ENCODE measurements around the gene LIAS.
"Not testable (repeated sequence)": the region's sequence is repeated elsewhere in the genome, so short reads cannot be mapped to it uniquely, and the experiment has no call there.

Gene LIAS

DNA sequence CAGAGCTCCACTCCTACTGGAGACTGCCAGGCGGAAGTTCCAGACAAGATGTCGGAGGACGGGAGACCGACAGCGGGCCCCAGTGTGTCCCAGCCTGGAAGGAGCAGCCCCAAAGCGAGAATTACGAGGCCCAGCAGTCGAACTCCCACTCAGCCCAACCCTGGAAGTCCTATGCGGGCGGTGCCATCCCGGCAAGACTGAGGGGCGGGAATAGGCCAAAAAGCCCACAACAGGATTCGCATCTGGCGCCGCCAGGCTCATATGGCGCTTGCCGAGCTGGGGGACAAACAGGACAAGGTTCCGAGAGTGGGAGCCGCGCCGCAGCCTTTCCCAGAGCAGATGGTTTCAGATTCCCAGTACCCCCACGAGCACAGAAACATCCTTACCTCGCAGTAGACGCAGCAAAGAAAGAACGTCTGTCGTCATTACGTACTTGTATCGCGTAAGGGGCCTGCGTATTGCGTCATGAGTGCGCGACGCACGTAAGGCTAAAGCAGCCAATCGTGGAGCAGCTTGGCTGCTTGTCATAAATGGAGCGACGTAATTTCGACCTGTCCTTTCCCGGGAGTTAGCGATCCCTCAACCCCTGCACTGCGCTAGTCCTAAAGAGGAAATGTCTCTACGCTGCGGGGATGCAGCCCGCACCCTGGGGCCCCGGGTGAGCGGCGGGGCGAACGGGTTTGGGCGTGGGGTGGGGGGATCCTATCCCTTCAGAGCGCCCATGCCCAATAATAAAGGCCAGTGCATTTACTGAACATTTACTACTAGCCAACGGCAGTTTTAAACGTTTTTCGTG lies at the start of gene LIAS, which contains the start of gene RPL9:
Gene LIAS (plus strand): TSS at position 552 of the 796 bp plus-strand sequence. CDS start 62 bp downstream, at position 614.
Gene RPL9 (minus strand): TSS at position 418 of the 796 bp plus-strand sequence. CDS start 483 bp downstream, outside the sequence.
- DNase-seq: peak; percentile 77

DNA sequence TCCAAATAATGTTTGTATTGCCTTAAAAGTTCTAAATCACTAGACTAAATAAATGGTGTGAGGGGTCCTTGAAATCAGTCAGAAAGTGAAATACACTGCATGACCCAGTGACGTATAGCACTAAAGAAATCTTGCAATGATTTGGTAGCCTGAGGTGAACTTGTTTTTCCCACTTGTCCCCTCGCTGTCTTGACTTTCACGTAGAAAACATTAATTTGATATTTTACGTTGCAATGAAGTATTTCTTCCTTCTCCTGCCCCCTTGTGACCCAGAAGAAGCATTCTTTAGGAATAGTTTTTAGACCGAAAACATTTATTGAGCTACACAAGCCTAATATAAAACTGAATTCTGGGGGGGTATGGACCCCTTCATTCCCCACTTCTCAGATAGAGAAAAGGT lies 48.4 kb upstream of the LIAS start:
- DNase-seq: no peak

DNA sequence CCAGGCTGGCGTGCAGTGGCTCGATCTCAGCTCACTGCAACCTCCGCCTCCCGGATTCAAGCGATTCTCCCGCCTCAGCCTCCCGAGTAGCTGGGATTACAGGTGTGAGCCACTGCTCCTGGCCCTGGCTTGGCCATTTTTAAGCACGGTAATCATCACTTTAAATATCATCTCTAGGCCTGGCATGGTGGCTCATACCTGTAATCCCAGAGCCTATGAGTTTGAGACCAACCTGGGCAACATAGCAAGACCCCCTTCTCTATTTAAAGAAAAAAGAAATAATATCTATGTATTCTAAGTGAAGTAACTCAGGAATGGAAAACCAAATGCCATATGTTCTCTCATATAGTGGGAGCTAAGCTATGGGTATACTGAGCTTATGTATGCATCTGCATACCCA lies 47.3 kb upstream of the LIAS start:
- not testable (repeated sequence) for DNase-seq

- DNase-seq: no peak
Observed at GRCh38 chr4:39415678-39416283, 43.1 kb upstream of the LIAS start.

DNA sequence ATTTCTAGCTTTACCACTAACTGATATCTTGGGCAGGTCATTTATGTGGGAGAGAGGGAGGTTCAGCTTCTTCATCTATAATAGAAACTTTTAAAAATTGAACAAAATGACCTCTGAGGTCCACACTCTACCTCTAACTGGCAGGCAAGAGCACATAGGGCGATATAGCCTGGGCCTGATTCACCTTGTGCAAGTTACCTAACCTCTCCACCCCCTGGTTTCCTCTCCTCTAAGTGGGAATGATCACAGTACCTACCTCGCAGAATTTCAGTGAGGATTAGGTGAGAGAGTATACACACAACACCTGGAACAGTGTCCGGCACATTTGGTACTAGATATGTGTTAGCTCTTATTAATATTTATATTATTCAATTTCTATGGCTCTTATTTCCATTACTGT lies 36.6 kb upstream of the LIAS start:
- DNase-seq: no peak

DNA sequence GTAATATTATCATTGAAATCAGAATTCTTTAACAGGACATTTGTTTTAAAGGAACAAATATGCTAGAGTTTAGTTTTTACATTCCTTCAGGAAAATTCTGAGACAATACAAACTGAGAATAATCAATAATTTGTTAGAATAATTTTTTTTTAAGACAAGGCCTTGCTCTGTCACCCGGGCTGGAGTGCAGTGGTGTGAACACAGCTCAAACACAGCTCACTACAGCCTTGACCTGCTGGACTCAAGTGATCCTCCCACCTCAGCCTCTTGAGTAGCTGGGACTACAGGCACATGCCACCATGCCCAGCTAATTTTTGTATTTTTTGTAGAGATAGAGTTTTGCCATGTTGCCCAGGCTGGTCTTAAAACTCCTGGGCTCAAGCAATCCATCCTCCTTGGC lies 33.6 kb upstream of the LIAS start:
- not testable (repeated sequence) for DNase-seq

DNA sequence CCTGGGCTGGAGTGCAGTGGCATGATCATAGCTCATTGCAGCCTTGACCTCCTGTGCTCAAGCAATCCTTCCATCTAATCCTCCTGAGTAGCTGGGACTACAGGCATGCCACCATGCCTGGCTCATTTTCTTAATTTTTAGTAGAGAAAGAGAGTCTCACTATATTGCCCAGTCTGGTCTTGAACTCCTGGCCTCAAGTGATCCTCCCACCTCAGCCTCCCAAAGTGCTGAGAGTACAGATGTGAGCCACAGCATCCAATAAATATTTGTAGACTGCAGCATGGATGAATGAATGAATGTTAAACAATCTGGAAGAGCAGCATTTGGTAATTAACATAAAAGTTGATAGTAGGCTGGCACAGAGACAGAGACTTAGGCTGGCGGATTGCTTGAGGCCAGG lies 32.1 kb upstream of the LIAS start:
- DNase-seq: no peak

- no peak for DNase-seq
Observed at GRCh38 chr4:39427520-39428114, 31.2 kb upstream of the LIAS start.

DNA sequence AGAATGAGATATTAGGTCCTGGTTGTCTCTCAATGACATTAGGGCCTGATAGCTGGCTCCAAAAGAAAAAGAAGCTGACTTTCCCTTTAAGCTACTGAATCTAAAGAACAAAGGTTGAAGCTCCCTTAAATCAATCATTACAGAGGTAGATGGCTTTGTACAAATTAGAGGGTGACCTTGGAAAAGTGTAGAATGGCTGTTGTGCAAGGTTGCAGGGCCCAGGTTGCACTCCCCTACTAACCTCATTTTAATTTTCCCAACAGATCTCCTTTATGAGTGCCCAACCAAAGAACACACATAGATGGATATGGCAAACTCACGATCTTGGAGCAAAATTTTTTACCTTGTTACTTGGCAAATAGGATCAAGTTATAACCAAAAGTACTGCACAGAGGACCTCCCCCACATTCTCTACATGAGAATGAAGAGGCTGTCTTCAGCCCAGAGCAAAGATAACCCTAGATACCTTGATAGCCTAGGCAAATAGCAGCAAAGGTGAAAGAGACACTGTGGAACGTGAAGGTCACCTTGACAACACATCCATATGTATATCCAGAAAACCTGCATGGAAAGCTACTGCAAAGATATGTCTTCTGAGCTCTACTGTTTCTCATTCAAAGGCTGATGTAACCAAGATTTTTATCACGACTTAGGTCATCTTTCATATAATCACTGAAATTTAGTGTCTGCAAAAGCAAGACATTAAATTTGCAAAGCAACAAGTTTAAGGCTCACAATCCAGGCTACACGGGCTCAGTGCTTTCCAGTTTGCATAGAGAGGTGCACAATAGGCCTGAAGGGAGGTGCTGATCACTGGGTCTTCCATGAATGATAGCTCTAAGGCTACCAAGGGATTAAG lies 29.2 kb upstream of the LIAS start:
- DNase-seq: no peak

DNA sequence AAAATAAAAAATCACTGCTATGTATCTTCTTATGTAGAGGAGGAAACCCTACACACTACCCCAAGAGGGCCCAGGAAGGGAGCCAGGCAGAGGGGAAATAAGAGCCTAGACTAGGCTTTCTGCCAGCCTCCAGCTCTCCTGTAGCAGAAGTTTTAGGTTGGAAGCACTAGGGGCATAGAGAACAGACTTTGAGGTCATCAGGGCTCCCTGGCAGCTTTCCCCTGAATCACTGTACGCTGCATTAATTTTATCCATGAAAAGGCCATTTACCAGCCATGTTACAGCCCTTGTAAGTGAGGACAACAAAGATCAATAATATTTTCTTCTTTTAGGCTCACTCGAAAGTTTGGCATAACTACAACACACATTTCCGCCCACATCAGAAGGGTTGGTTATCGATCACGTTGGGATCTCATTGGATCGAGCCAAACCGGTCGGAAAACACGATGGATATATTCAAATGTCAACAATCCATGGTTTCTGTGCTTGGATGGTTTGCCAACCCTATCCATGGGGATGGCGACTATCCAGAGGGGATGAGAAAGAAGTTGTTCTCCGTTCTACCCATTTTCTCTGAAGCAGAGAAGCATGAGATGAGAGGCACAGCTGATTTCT lies 24.9 kb upstream of the LIAS start:
- no peak for DNase-seq

- no peak for DNase-seq
Observed at GRCh38 chr4:39435659-39436563, 22.9 kb upstream of the LIAS start.

DNA sequence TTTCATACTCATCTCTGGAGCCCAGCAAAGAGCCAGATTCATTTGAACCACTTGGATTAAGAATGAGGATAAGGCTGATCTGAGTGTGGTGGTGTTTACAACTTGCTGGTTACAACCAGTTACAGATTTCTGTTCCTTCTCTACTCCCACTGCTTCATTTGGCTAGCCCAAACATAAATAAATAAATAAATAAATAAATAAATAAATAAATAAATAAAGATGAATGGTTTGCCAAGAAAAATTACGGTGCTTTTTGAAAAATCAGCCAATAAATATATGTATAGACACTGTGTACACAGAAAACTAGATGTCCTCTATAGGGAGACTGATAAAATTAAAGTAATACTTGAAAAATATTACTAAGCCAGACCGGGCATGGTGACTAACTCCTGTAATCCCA lies 17.3 kb upstream of the LIAS start:
- DNase-seq: no peak

- no peak for DNase-seq
Observed at GRCh38 chr4:39442998-39443397, 15.9 kb upstream of the LIAS start.

GRCh38 chr4:39446483-39446841 lies 12.4 kb upstream of the LIAS start:
- no peak for DNase-seq

GRCh38 chr4:39446842-39447573 lies 11.8 kb upstream of the LIAS start:
- no peak for DNase-seq

DNA sequence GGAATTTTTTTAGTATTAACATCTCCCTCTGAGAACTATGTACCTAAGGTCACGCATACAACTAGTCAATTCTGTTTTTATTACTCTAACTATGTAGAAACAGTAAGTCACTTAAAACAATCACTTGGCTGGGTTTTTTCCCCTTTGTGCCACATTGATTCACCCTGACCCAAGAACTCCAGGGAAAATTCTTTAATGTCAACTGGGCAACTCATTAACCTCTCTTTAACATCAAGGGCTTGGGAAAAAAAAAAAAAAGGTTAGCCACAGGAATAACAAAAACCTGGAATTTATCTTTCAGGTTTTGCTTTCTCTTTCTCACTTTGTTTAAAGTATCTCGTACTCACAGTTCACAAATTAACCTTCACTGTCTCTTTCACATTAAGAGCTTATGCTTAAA lies 8.2 kb upstream of the LIAS start:
- DNase-seq: no peak

- DNase-seq: no peak
Observed at GRCh38 chr4:39451423-39452023, 7.3 kb upstream of the LIAS start.

GRCh38 chr4:39452153-39452859 lies 6.5 kb upstream of the LIAS start:
- DNase-seq: no peak

DNA sequence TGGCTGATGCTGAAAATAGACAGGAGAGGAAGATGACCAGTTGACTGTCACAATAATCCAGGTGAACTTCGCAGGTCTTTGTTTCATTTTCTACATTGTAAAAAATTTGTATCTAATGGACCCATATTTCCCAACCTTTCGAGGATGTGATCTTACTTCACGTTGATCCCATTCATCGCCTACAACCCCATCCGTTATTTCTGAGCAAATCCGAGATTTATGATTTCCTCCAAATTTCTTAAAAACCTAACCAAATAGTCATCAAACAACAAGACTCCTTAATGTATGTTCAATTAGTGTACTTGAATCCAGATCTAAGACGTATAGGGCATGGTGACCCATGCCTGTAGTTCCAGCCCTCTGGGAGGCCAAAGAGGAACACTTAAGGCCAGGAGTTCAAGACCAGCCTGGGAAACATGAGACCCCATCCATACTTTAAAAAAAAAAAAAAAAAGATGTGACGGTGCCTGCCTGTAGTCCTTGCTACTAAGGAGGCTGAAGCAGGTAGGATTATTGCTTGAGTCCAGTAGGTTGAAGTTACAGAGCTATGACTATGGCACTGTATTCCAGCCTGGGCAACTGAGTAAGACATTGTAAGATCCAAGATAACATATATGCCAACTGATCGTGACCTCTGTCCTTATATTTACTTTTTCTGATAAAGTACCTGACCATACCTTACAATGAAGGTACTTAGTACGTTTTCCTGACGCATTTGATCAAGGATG lies 5.8 kb upstream of the LIAS start:
- no peak for DNase-seq
